HepG2 (cell line): ENCODE data around the gene FAM120B. TPM values are rescaled to one million over a fixed set of nuclear protein-coding genes. Genes with fewer than 3 reads are reported as not detected.

Experiments used
- ATAC-seq: fragments of 200-7000 bp; cut with Tn5 transposase; 3 replicates; pipeline ENCODE4 v1.9.1; 2020; ENCODE audit warnings: mild to moderate bottlenecking, moderate library complexity
- BruUV-seq: library from RNA; stranded (reverse); fragments of 400-500 nt; replicated peaks from 2 replicates; lab custom pipeline; 2021; lab: Mats Ljungman, UMichigan
- CTCF ChIA-PET: fragments of 300-600 bp; formaldehyde crosslinking; extraction: SDS; loops from one replicate; lab custom pipeline; 2021; ENCODE audit warnings: low total read pairs, inconsistent platforms, low intra/inter-chr PET ratio; lab: Yijun Ruan, JAX
- POLR2A ChIA-PET: fragments of 350-600 bp; sonication (Branson Sonifier 250); formaldehyde crosslinking; loops from one replicate; lab custom pipeline; 2020; ENCODE audit warnings: antibody characterized with exemption, inconsistent platforms; lab: Yijun Ruan, JAX
- DNase-seq: peaks from one replicate; pipeline ENCODE4 v3.0.0-alpha.2; 2015; ENCODE audit warnings: low spot score
- FAIRE-seq: peaks from 3 replicates; lab custom pipeline; 2011; peaks lifted over from hg19 to GRCh38; lab: Jason Lieb, UNC
- H2AFZ ChIP-seq: one replicate; pipeline ENCODE4 v1.6.1; 2011; ENCODE audit warnings: low read length, inconsistent platforms
- H3K27ac ChIP-seq: fragments of 300-600 bp; 3 replicates; pipeline ENCODE4 v1.8.0; 2011; ENCODE audit warnings: mixed run types, mild to moderate bottlenecking, mixed read lengths, low read length, inconsistent platforms; ENCODE audit not compliant: insufficient read depth; ENCODE audit errors: extremely low read length
- H3K27me3 ChIP-seq, 2 experiments: fragments of 200-600 bp in 1 of 2; 2 replicates in 1 of 2; 3 replicates in 1 of 2; pipeline versions ENCODE4 v1.6.0 to v1.8.0; 2011; ENCODE audit warnings: low read length in 2 of 2, mild to moderate bottlenecking in 2 of 2, moderate library complexity in 2 of 2, inconsistent platforms in 1 of 2; ENCODE audit not compliant: insufficient read depth in 2 of 2, control insufficient read depth in 1 of 2
- H3K36me3 ChIP-seq, 2 experiments: fragments of 200-600 bp in 1 of 2; replicated peaks in 1 of 2; 2 replicates in 1 of 2; 3 replicates in 1 of 2; pipeline versions ENCODE4 v1.5.1 to v1.8.0; 2011; ENCODE audit warnings: low read length in 2 of 2, inconsistent platforms in 1 of 2; ENCODE audit not compliant: insufficient read depth in 2 of 2, control insufficient read depth in 1 of 2
- H3K4me1 ChIP-seq: 2 replicates; pipeline ENCODE4 v1.5.1; 2012; ENCODE audit warnings: low read length, inconsistent platforms; ENCODE audit not compliant: insufficient read depth
- H3K4me2 ChIP-seq: 2 replicates; pipeline ENCODE4 v1.6.0; 2011; ENCODE audit warnings: low read depth, low read length, inconsistent platforms
- H3K4me3 ChIP-seq, 3 experiments: fragments of 200-600 bp in 1 of 3; sonication (generic), shearing (Covaris generic) in 1 of 3; replicated peaks in 1 of 3; 2 replicates each; pipeline ENCODE4 v1.5.1; 2011 to 2016; ENCODE audit warnings: low read length in 3 of 3, inconsistent platforms in 2 of 3, low read depth in 2 of 3, mild to moderate bottlenecking in 2 of 3, control low read depth in 1 of 3, mixed read lengths in 1 of 3; ENCODE audit not compliant: insufficient read depth in 1 of 3
- H3K79me2 ChIP-seq: one replicate; pipeline ENCODE4 v1.6.1; 2011; ENCODE audit warnings: low read length, inconsistent platforms; ENCODE audit not compliant: insufficient read depth
- H3K9ac ChIP-seq: 2 replicates; pipeline ENCODE4 v1.6.0; 2011; ENCODE audit warnings: mild to moderate bottlenecking, low read depth, low read length, inconsistent platforms; ENCODE audit not compliant: insufficient read depth
- H3K9me3 ChIP-seq: 2 replicates; pipeline ENCODE4 v1.5.1; 2012; ENCODE audit warnings: mild to moderate bottlenecking, low read length
- H4K20me1 ChIP-seq: 2 replicates; pipeline ENCODE4 v1.6.0; 2011; ENCODE audit warnings: inconsistent platforms, mild to moderate bottlenecking, low read length, moderate library complexity; ENCODE audit not compliant: insufficient read depth
- ATAD3A ChIP-seq: sonication (generic); formaldehyde crosslinking; IDR thresholded peaks from 2 replicates; pipeline ENCODE4 v1.4.0; 2020; ENCODE audit warnings: missing genetic modification reagents
- CCDC6 ChIP-seq: sonication (generic); formaldehyde crosslinking; IDR thresholded peaks from 2 replicates; pipeline ENCODE4 v1.8.1; 2022; ENCODE audit warnings: mild to moderate bottlenecking, missing genetic modification reagents, moderate library complexity
- CHCHD3 ChIP-seq: sonication (generic); formaldehyde crosslinking; IDR thresholded peaks from 2 replicates; pipeline ENCODE4 v1.8.0; 2022; ENCODE audit warnings: mild to moderate bottlenecking, missing genetic modification reagents, moderate library complexity
- CREBL2 ChIP-seq: sonication (generic); formaldehyde crosslinking; IDR thresholded peaks from 2 replicates; pipeline ENCODE4 v1.8.1; 2023; ENCODE audit warnings: missing genetic modification reagents, mild to moderate bottlenecking, borderline replicate concordance
- E2F1 ChIP-seq: sonication (generic); formaldehyde crosslinking; IDR thresholded peaks from 2 replicates; pipeline ENCODE4 v1.5.0; 2020; ENCODE audit warnings: missing genetic modification reagents
- ESRRA ChIP-seq: sonication (generic); formaldehyde crosslinking; IDR thresholded peaks from 2 replicates; pipeline ENCODE4 v1.5.1; 2020; ENCODE audit warnings: mild to moderate bottlenecking, low read depth, missing genetic modification reagents
- HNF1A ChIP-seq, 2 experiments: sonication (generic) in 1 of 2; formaldehyde crosslinking in 1 of 2; IDR thresholded peaks; 2 replicates each; pipeline versions ENCODE4 v1.4.0 to v1.6.1; 2016 to 2020; ENCODE audit warnings: borderline replicate concordance in 1 of 2, low read depth in 1 of 2, mild to moderate bottlenecking in 1 of 2, missing genetic modification reagents in 1 of 2
- JUN ChIP-seq: sonication (generic); formaldehyde crosslinking; IDR thresholded peaks from 2 replicates; pipeline ENCODE4 v1.4.0; 2020; ENCODE audit warnings: mild to moderate bottlenecking, missing genetic modification reagents
- PHF5A ChIP-seq: IDR thresholded peaks from one replicate; pipeline ENCODE4 v1.6.1; 2018; ENCODE audit warnings: low read depth, missing genetic modification reagents; ENCODE audit not compliant: unreplicated experiment
- TP53 ChIP-seq: sonication (generic); formaldehyde crosslinking; conservative IDR thresholded peaks from 2 replicates; pipeline ENCODE4 v1.4.0; 2020; ENCODE audit warnings: missing genetic modification reagents
- ZFYVE20 ChIP-seq: sonication (generic); formaldehyde crosslinking; IDR thresholded peaks from 2 replicates; pipeline ENCODE4 v1.8.0; 2023; ENCODE audit warnings: low read depth, mild to moderate bottlenecking, moderate library complexity, missing genetic modification reagents, borderline replicate concordance
- ZNF136 ChIP-seq: sonication (generic); formaldehyde crosslinking; IDR thresholded peaks from 2 replicates; pipeline ENCODE4 v1.8.1; 2022; ENCODE audit warnings: low read depth, mild to moderate bottlenecking, moderate library complexity, missing genetic modification reagents
- ZNF143 ChIP-seq: sonication (generic); formaldehyde crosslinking; IDR thresholded peaks from 2 replicates; pipeline ENCODE4 v1.4.0; 2020; ENCODE audit warnings: missing genetic modification reagents
- ZNF232 ChIP-seq: sonication (generic); formaldehyde crosslinking; IDR thresholded peaks from 2 replicates; pipeline ENCODE4 v1.4.0; 2020; ENCODE audit warnings: missing genetic modification reagents, borderline replicate concordance
- ZNF484 ChIP-seq: sonication (generic); formaldehyde crosslinking; IDR thresholded peaks from 2 replicates; pipeline ENCODE4 v1.5.1; 2020; ENCODE audit warnings: mild to moderate bottlenecking, low read depth, missing genetic modification reagents, borderline replicate concordance
- ZNF550 ChIP-seq: sonication (generic); formaldehyde crosslinking; IDR thresholded peaks from 2 replicates; pipeline ENCODE4 v1.4.0; 2020; ENCODE audit warnings: mild to moderate bottlenecking, missing genetic modification reagents, borderline replicate concordance
- ZNF703 ChIP-seq: sonication (generic); formaldehyde crosslinking; IDR thresholded peaks from 2 replicates; pipeline ENCODE4 v1.5.1; 2020; ENCODE audit warnings: missing genetic modification reagents, mild to moderate bottlenecking, moderate library complexity, borderline replicate concordance
- ZNF737 ChIP-seq: sonication (generic); formaldehyde crosslinking; IDR thresholded peaks from 2 replicates; pipeline ENCODE4 v1.5.0; 2020; ENCODE audit warnings: missing genetic modification reagents, mild to moderate bottlenecking, borderline replicate concordance
- ZNF740 ChIP-seq: sonication (generic); formaldehyde crosslinking; IDR thresholded peaks from 2 replicates; pipeline ENCODE4 v1.4.0; 2020; ENCODE audit warnings: missing genetic modification reagents
- WGBS: methylation state at CpG from one replicate; pipeline ENCODE4 v1.1.6; 2017; ENCODE audit warnings: low lambda C conversion rate; 5-methylcytosine and 5-hydroxymethylcytosine counted together
- in situ Hi-C: cut with HindIII; loops from 2 replicates; pipeline ENCODE4 v1.10.0; 2017; ENCODE audit warnings: low pct_unique_long_range_greater_than_20kb; ENCODE audit not compliant: extremely low pct_ligation_motif_present
- intact Hi-C: fragments of 100-400 bp; cut with micrococcal nuclease; formaldehyde crosslinking; loops from one replicate; pipeline ENCODE4 v1.10.0; 2022; ENCODE audit not compliant: unreplicated experiment
- polyA plus RNA-seq, 8 experiments: library from polyadenylated mRNA; depleted of rRNA in 3 of 8; stranded (reverse) in 7 of 8; unstranded in 1 of 8; fragments of >200 nt; fragmentation: Illumina TruSeq in 4 of 8; extraction: Trizol in 4 of 8; gene quantifications; 2 replicates each; pipeline versions ENCODE4 v1.2.1 to v1.2.3, GENCODE V29; 2011 to 2016; ENCODE audit warnings: low read depth in 4 of 8, missing spikeins in 1 of 8, mixed read lengths in 1 of 8; ENCODE audit not compliant: insufficient read depth in 1 of 8
- total RNA-seq, 5 experiments: library from RNA; depleted of rRNA; stranded (reverse); fragments of >200 nt; fragmentation: Illumina TruSeq; extraction: Trizol; gene quantifications; 2 replicates each; pipeline ENCODE4 v1.2.3, GENCODE V29; 2016; ENCODE audit warnings: low read depth in 1 of 5

The FAM120B gene
- total and polyA plus RNA-seq, 2 of the 13 experiments (the other 11 are each of a cell fraction or from before 2014, with no cell fraction given), result 9.2 to 10.7 TPM

- WGBS, result 92% methylated on average over 6 of the region's 6 CpGs
- Histone ChIP-seq H3K9me3 (no peaks in the 10 kb centered on the region), H3K27me3 (no peaks in the 10 kb centered on the region), H3K9ac (no peak overlapping the region), H2AFZ (no peak overlapping the region), H3K36me3 (peaks cover 6 to 14% of the 10 kb centered on the region in 2 experiments), H3K4me3 (no peak overlapping the region), H3K4me2 (no peak overlapping the region), H3K4me1 (peaks cover 2% of the 10 kb centered on the region), H3K79me2 (peaks cover 55% of the 10 kb centered on the region), H3K27ac (no peak overlapping the region), H4K20me1 (no peaks in the 10 kb centered on the region)
- in situ Hi-C loops (no loop called here), intact Hi-C loops (no loop called here)
- ChIA-PET POLR2A (no interaction called here), CTCF (no interaction called here)
- BruUV-seq, result no TSS peak
- ATAC-seq, result no peak
- TF ChIP-seq E2F1 (CRISPR knock-in tag) (no peak), CREBL2 (CRISPR knock-in tag) (no peak), TP53 (no peak), ZNF703 (CRISPR knock-in tag) (no peak), ESRRA (CRISPR knock-in tag) (no peak), ZNF232 (CRISPR knock-in tag) (no peak), ZNF740 (CRISPR knock-in tag) (no peak), ZFYVE20 (no peak), CCDC6 (no peak), ZNF143 (CRISPR knock-in tag) (no peak), ATAD3A (CRISPR knock-in tag) (no peak), ZNF737 (CRISPR knock-in tag) (no peak), JUN (CRISPR knock-in tag) (no peak), CHCHD3 (CRISPR knock-in tag) (no peak), HNF1A (IDR thresholded peaks at IDR 0.05; ENCODE audit: low read depth) (no peak), HNF1A (CRISPR knock-in tag; IDR thresholded peaks at IDR 0.05; ENCODE audit: borderline replicate concordance) (no peak), PHF5A (CRISPR knock-in tag) (no peak), ZNF136 (CRISPR knock-in tag) (no peak), ZNF484 (no peak), ZNF550 (CRISPR knock-in tag) (no peak)
- no peak for DNase-seq
- no peak for FAIRE-seq
Observed at GRCh38 chr6:170313716-170314295, 7.2 kb downstream of the FAM120B start.
